ENCODE measurements around the gene NBEAL2. TPM values are rescaled to one million over a fixed set of nuclear protein-coding genes. Genes with fewer than 3 reads are reported as not detected.

NBEAL2 gene
- total RNA-seq: 100 to 1,000 TPM; 317 to 865 (median 347) TPM

- Histone ChIP-seq H3K27ac (peak within 1 kb of the TSS; percentile 93), H3K27me3 (no peaks in the 10 kb centered on the region), H3K4me3 (peak within 1 kb of the TSS; percentile 57), H3K4me1 (peaks cover 77% of the 10 kb centered on the region), H3K36me3 (no peaks in the 10 kb centered on the region), H3K9me3 (no peaks in the 10 kb centered on the region)
- peak; percentile 98 to 99 for DNase-seq (ENCODE audit: low spot score in 2 of 2)
- 11% methylated on average over 10 of the region's 73 CpGs for WGBS
- TF ChIP-seq POLR2A (IDR thresholded peaks at IDR 0.05) (peak in 1 of 2 donors; percentile 37), EP300 (IDR thresholded peaks at IDR 0.05) (no peak), POLR2AphosphoS5 (IDR thresholded peaks at IDR 0.05) (peak in 2 of 3 donors; percentile 11 to 42), CTCF (IDR thresholded peaks at IDR 0.05) (no peak)
Measured at GRCh38 chr3:46978985-46979944, at the start of gene NBEAL2. TSS of gene NBEAL2 (plus strand) at chr3:46979666. CDS start at chr3:46979862, 196 bp downstream.

DNA sequence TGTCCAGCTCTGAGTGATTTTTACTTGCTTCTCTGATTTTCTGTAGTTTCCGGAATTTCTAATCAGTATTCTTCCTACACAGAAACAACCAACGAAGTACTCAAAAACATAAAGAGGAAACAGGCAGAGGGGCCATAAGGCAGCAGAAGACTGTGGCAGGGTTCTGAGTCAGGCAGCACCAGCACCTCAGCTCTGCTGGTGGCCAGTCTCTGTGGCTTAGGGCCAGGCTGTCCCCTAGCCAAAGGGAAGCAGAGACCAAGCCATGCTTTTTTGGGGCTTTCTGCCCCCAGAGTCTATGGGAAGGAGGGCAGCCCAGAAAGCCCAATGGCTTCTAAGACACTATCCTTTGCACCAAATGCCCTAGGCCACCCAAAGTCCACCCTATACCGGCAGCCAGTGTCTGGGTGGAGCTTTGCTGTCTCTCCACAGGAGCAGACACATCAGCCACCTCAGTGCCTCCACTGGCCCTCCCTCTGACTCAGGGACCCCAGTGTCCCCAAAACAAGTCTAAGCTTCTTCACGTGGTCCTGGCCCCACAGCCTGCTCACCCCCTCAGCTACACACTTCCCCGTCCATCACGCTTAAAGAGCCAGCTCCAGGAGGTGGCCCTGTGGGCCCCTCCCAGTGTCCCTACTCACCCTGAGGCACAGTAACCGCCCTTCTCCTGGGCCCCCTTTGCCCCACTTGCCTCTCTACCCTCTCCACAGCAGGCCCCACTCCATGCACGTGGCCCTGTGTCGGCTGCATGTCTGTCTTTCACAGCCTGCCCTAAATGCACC is 49.1 kb upstream of the NBEAL2 start:
- Histone ChIP-seq H3K9me3 (no peaks in the 10 kb centered on the region), H3K27ac (peak overlapping the region; percentile 57), H3K36me3 (peaks cover 7% of the 10 kb centered on the region), H3K4me3 (no peak overlapping the region), H3K4me1 (peaks cover 89% of the 10 kb centered on the region), H3K27me3 (no peaks in the 10 kb centered on the region)
- peak in 1 of 2 donors; percentile 59 for DNase-seq (ENCODE audit: low spot score in 2 of 2)
- WGBS: 63% methylated on average over 9 of the region's 9 CpGs
- TF ChIP-seq CTCF (IDR thresholded peaks at IDR 0.05) (no peak), POLR2A (IDR thresholded peaks at IDR 0.05) (no peak)

- no peak for TF ChIP-seq POLR2A (IDR thresholded peaks at IDR 0.05)
- TF ChIP-seq CTCF (IDR thresholded peaks at IDR 0.05): no peak
- TF ChIP-seq POLR2AphosphoS5 (IDR thresholded peaks at IDR 0.05): no peak
- TF ChIP-seq EP300 (IDR thresholded peaks at IDR 0.05): no peak
- DNase-seq (ENCODE audit: low spot score in 2 of 2): no peak
- Histone ChIP-seq H3K27ac (peak overlapping the region; percentile 57), H3K9me3 (no peaks in the 10 kb centered on the region), H3K4me1 (peaks cover 94% of the 10 kb centered on the region), H3K27me3 (no peaks in the 10 kb centered on the region), H3K36me3 (peaks cover 4% of the 10 kb centered on the region), H3K4me3 (no peak overlapping the region)
- 62% methylated on average over 3 of the region's 3 CpGs for WGBS
Measured at GRCh38 chr3:46930945-46931403, 48.5 kb upstream of the NBEAL2 start.

GRCh38 chr3:46931631-46932331 is 47.7 kb upstream of the NBEAL2 start:
- no peak for DNase-seq (ENCODE audit: low spot score in 2 of 2)
- WGBS: 35% methylated on average over 6 of the region's 6 CpGs
- TF ChIP-seq CTCF (IDR thresholded peaks at IDR 0.05) (no peak), EP300 (IDR thresholded peaks at IDR 0.05) (no peak), POLR2A (IDR thresholded peaks at IDR 0.05) (no peak), POLR2AphosphoS5 (IDR thresholded peaks at IDR 0.05) (no peak)
- H3K36me3 ChIP-seq: no peaks in the 10 kb centered on the region
- H3K4me3 ChIP-seq: no peak overlapping the region
- H3K27ac ChIP-seq: peak overlapping the region; percentile 57
- H3K4me1 ChIP-seq: peaks cover 94% of the 10 kb centered on the region
- H3K9me3 ChIP-seq: no peaks in the 10 kb centered on the region
- H3K27me3 ChIP-seq: no peaks in the 10 kb centered on the region
